Ovary (tissue), 3 donors: Measurements from ENCODE around the gene ACVR1C.

Source experiments
- CTCF ChIP-seq, 3 donors: fragments of 450-650 bp in 2 of 3; fragments of 200-600 bp in 1 of 3; IDR thresholded peaks; one replicate each; pipeline versions ENCODE4 v1.5.1 to v1.8.0; 2016 to 2022; ENCODE audit warnings: antibody characterized with exemption in 3 of 3, mild to moderate bottlenecking in 1 of 3
- EP300 ChIP-seq: sonication (generic); formaldehyde crosslinking; IDR thresholded peaks from one replicate; pipeline ENCODE4 v1.6.1; 2017; ENCODE audit warnings: antibody characterized with exemption
- POLR2A ChIP-seq: fragments of 450-650 bp; IDR thresholded peaks from one replicate; pipeline ENCODE4 v1.6.1; 2017; ENCODE audit warnings: antibody characterized with exemption, mild to moderate bottlenecking, moderate library complexity
- donor health status: DM: no; HTN: no; CAD: no.

GRCh38 chr2:157497638-157498314, 130.9 kb downstream of the ACVR1C start:
- peak in 1 of 3 donors; percentile 35 for TF ChIP-seq CTCF (IDR thresholded peaks at IDR 0.05)
- no peak for TF ChIP-seq EP300
- no peak for TF ChIP-seq POLR2A
